ENCODE results near the gene MAPK8IP1.

The MAPK8IP1 gene

DNA sequence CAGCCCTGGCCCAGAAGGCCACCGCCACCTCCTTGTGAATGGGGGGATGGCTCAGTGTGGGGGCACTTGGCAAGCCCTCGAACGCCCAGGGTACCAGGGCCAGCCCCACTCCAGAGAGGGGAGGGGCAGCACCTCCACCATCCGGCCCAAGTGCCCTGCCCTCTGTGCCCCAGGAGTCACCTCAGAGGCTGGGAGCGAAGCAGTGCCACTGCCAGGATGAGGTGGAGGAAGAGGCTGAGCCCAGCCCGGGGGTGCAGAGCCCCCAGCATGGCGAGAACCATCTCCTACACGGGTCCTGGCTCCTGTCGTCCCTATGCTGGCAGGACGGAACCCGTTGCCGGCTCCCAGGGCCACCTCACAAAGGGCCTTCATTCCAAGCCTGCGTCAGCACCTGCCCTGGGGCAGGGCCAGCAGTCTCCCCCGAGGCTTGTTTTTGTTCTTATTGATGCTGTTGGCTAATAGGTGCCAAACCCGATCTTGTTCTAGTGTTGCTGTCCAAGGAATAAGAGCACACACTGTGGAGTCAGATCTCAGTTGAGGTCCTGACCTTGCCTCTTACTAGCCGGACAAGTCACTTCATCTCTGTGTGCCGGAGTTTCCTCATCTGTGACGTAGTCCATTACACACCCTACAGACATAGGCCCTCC, 21.6 kb downstream of the MAPK8IP1 start, which contains the start of gene FREY1:
Gene FREY1, minus strand, starts transcription at position 307 of the 647 bp plus-strand sequence. Its CDS starts 26 bp downstream, at position 281.
- in situ Hi-C loops (cut with MboI; ENCODE audit: low sequenced_read_pairs): no loop called here

DNA sequence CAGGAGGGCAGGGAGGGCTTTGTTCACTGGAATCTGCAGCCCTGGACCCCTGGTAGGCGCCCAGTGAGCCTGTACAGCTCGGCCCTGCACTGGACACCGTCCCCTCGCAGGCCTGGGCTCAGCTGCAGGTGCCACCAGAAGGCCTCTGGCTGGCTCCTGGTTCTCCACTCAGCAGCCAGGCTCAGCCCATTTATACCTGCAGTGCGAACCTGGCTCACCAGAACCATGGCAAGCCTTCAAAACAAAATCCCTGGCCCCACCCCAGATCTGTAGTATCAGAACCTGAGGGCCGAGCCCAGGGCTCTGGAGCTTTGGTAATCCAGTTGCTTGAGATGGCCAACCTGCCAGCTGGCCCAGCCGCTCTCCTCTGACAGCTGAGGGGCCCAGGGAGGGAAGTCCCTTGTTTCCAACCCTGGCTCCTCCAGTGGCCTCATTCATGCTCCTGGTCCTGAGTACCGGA, 22.5 kb downstream of the MAPK8IP1 start:
- in situ Hi-C loops (cut with MboI; ENCODE audit: low sequenced_read_pairs): no loop called here

DNA sequence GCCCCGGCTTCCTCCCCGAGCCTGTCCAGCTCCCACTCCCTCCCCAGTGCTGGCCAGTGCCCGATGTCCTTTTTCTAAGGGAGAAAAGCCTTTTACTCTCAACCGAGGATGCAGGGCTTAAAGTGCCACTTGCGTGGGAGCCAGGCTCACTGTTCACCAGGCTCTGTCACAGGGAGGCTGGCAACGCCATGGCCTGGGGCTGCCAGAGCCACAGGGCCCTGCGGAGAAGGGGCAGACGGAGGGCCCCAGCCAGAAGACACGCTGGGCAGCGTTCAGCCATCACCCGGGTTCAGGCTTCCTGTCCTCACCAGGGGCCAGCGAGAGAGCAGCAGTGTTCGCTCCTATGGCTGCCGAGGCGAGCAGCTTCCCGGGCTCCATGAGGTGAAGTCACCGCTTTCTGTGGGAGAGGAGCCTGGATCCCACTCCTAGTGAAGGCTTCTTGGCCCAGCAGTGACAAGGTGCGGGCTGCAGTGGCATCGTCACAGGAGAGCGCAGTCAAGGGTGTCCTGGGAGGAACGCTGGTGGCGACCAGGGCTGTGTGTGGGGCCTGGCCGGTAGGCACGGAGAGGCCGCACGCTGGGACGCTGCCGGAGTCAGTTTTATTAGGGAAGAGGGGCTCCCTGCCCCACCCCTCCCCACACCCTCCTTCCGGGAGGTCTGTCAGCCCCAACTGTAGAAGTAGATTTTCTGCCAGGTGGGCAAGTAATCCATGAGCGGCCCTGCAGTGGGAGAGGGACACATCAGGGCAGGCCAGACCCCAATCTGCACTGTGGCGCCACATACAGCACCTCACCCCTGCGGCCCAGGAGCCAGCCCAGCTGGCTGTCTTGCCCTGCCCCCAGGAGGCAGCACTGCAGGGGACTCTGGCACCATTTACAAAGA, 24.4 kb downstream of the MAPK8IP1 start:
- in situ Hi-C loops (cut with MboI; ENCODE audit: low sequenced_read_pairs): no loop called here

DNA sequence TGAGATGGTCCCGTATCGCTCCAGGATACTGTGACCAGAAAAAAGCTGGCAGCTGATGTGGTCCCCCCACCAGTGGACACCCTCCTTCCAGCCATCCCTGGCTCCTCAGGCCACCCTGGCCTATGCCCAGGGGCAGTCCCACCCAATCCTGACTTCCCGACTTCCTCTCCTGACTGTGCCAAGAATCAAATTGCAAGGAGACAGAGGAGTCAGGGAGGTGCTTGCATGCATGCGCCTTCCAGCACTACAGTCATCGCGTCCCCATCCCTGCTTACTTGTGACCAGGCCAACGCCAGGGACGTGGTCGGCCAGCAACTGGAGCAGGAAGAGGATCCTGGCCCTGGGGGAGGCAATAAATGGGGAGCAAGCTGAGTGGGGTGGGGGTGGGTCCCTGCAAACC, 25.2 kb downstream of the MAPK8IP1 start:
- in situ Hi-C loops (cut with MboI; ENCODE audit: low sequenced_read_pairs): no loop called here

DNA sequence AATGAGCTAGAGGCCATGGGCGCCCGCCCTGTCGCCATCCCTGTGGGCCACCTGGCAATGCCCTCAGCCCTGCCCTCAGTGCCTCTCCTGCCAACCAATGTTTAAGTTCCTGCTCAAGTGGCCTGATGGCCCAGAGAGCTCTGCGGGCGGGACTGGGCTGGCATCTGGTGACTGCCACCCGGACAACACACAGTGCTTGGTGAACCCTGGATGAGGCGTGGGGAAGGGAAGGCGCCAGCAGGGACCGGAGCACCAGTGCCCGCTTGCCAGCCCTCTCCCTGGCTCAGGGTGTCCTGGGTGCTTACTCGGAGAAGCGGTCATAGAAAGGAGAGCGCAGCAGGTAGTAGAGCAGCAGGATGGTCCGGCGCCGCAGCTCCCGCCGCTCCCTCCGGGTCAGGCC, 28.1 kb downstream of the MAPK8IP1 start:
- in situ Hi-C loops (cut with MboI; ENCODE audit: low sequenced_read_pairs): no loop called here

DNA sequence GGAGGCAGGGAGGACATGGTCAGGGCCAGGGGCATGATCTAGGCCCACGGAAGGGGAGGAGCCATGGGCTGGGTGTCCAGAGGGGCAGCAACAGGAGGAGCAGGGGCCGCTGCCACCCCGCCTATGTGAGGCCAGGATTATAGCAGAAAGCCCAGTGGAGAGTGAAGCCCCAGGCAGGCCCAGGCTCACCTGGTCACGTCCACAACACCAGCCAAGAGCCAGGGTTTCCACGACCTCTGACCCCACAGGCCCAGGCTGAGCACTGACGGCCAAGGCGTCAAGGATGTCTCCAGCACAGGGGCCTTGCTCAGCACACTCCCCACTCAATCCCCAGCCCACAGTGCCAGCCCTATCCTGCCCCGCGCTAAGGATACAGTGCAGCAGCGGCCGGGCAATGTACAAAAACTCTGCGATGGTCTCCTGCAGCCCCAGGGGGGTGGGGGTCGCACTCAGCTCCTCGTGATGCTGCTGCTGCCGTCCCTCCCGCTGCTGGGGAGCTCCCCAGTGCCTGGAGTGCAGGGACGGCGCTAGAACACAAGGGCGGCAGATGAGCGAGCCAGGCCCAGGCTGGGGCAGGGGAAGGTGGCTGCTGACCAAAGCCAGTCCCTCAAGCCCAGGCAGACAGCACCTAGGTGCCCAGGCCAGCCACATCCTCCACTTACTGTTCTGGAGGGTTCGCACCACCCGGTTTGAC, 28.6 kb downstream of the MAPK8IP1 start:
- in situ Hi-C loops (cut with MboI; ENCODE audit: low sequenced_read_pairs): no loop called here

DNA sequence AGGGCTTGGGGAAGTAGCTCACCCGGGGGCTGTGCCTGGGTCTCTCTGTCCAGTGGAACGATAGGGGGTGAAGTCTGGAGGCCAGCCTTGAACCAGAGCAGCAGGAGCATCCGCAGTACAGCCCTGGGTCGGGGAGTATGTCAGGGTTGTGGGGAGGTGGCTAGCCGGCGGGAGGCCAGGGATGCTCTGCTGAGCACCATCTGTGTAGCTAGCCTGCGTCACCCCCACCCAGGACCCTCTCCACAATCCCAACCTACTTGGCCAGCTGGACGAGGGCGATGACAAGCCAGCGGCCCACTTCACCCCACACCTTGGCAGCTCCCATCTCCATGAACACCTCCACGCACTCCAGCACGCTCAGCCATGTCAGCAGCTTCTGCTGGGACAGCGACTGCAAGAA, 30.0 kb downstream of the MAPK8IP1 start:
- in situ Hi-C loops (cut with MboI; ENCODE audit: low sequenced_read_pairs): no loop called here

DNA sequence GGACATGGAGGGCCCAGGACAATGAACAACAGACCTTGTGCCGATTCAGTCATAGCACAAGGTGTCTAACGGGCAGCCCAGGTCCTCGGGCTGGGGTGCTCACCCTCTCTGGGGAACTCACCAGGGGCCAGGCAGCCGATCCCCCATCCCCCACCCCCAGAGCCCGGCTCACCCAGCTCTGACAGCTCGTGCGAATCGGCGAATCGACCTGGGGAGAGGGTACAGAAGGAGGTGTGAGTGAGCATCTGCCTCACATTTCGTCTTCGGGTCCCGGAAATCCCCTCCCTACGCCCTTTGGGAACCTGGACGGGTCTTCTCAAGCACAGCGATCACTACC, 31.8 kb downstream of the MAPK8IP1 start:
- in situ Hi-C loops (cut with MboI; ENCODE audit: low sequenced_read_pairs): no loop called here

DNA sequence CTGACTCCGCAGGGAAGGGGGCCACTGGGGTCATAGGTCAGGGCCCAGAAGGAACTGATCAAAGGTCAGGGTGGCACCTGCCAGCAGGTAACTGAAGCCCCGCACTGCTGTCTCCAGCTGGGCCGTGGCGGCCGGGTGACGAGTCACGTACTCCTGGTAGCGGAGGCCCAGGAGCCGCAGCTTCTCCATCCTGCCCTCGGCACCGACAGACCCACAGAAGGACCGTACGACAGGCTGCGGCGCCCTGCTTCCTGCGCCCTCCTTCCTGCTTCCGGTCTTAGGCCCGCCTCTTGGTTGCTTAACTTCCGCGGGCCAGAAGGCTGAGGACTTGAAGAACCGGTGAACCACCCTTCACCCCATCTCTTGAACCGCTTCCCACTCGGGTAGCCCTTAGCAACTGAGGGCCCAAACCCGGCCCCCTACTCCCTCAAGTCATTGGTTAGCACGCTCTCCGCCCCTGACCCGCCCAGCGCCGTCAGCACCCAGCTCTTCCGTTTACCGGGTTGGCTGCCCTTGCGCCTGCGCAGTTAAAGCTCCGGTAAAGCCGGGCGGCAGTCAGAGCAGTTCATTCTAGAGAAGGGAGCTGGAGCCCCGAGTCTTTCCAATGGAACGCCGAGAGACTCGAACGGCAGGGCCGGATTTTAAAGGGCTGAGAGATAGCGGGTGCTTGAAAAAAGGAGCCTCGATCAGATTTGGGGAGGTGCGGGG, 32.3 kb downstream of the MAPK8IP1 start, which contains the start of gene PEX16:
Gene PEX16, minus strand, starts transcription at position 255 of the 708 bp plus-strand sequence. Its CDS starts 66 bp downstream, at position 189.
- in situ Hi-C loops (cut with MboI; ENCODE audit: low sequenced_read_pairs): no loop called here

DNA sequence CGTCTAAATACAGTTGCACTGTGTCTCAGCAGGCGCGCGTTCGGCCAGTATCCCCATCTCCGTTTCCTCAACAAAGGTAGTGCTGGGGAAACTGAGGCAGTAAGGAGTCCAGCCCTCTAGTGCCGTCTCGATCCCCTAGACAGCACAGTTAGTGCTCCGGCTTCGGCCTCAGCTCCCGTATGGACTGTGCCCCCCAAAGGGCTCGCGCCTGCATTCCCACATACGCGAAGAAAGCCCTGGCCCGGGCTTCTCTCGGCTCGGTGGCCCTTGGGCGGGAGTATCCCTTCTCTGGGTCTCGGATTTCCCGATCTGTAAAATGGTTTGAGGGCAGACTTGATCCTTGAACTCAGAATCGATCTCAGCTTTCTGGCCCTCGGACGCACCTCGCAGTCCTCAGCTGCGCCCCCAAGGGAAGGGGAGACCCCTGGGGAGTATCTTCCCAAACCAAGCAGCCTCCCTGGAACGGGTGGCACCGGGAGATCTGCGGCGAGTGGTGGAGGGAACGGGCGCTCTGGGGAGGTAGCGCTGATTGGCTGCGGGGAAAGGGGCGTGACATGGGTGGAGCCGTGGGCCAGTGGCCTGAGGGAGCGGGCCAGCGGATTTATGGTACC, 33.0 kb downstream of the MAPK8IP1 start:
- in situ Hi-C loops (cut with MboI; ENCODE audit: low sequenced_read_pairs): no loop called here

DNA sequence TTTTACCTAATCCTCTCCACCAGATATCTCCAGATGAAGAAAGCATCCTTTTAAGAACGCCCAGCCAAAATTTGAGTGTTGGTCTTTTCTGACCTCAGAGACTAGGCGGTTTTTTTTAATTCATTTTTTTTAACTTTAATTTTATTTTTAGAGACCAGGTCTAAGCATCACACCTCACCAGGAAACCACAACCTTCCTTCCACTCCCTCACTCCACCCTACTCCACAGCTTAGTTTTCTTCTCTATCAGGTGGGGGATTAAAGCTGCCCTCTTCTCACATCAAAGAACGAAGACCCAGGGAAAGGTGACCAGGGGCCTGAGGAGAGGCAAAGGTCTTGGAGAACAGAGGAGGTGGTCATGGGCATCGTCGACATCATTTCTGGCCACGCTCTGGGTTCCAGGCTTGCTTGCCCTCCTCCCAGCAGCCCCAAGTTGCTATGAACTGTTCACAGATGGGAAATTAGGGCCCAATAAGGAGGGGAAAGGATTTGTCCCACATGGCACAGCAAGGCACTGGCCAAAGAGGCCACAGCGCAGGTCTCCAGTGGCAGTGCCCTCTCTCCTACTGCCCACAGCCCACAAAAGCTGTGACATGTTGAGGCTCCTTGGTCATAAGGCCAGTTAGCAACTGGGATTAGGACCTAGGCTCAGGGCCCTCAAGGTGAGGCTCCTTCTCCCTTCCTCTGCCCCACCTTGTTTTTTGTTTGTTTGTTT, 33.7 kb downstream of the MAPK8IP1 start:
- in situ Hi-C loops (cut with MboI; ENCODE audit: low sequenced_read_pairs): no loop called here

DNA sequence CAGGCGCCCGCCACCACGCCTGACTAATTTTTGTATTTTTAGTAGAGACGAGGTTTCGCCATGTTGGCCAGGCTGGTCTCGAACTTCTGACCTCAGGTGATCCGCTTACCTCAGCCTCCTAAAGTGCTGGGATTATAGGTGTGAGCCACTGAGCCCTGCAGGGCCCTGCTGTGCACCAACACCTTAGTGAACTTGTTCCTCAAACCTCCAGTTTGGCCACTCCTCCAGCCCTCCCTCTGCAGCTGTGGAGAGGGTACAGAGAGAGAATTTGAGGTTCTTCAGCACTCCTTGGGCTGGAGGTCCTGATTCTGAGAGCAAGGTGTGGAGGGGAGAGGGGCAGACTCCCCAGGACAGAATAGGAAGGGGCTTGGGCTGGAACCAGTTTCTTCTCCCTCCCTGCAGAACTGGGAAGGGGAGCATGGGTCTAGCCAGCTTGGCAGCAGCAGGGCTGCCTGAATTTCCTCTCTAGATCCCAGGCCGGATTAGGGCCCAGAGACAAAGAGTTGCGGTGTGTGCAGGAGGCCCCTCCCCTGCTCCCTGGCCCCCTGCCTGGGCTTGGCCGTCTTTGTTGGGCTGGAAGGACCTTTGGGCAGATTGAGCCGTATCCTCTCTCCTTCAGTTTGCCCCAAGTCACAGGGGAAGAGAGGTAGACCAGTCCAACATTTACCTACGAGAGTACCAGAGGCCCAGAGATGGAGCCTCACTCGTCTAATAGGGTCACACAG, 34.5 kb downstream of the MAPK8IP1 start:
- in situ Hi-C loops (cut with MboI; ENCODE audit: low sequenced_read_pairs): no loop called here

DNA sequence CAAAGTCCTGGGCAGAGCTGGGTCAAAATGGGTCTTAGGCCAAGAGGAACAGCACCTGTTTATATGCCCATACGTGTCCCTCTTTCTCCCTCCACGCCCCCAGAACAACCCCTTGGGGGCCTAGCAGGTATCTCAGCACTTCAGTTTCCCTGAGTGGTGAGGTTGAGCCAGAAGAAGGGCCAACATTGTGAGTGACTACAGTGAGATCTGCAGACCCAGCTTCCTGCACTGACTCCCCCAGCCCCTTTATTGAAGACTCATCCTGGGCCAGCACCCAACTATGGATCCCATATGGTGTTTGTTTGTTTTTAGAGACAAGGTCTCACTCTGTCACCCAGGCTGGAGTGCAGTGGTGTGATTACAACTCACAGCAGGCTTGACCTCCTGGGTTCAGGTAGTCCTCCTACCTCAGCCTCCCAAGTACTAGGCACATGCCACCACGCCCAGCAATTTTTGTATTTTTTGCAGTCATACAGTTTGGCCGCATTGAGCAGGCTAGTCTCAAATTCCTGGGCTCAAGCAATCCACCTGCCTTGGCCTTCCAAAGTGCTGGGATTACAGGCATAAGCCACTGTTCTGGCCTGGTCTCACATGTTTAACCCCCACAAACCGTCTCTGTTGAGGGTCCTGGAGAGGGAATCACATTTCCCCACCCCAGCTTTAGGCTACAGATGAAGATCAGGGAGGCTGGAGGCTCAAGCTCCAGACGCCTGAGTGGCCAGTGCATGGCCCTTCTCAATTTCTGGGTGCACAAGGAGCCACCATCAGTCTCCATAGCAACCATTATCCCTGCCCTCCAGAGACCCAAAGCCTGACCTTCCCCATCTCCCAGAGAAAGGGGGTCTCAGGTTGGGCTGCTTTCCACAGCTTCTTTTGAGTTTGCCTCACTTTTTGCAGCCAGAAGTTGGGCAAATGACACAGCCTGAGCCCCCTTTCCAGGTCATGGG, 35.4 kb downstream of the MAPK8IP1 start:
- in situ Hi-C loops (cut with MboI; ENCODE audit: low sequenced_read_pairs): no loop called here

DNA sequence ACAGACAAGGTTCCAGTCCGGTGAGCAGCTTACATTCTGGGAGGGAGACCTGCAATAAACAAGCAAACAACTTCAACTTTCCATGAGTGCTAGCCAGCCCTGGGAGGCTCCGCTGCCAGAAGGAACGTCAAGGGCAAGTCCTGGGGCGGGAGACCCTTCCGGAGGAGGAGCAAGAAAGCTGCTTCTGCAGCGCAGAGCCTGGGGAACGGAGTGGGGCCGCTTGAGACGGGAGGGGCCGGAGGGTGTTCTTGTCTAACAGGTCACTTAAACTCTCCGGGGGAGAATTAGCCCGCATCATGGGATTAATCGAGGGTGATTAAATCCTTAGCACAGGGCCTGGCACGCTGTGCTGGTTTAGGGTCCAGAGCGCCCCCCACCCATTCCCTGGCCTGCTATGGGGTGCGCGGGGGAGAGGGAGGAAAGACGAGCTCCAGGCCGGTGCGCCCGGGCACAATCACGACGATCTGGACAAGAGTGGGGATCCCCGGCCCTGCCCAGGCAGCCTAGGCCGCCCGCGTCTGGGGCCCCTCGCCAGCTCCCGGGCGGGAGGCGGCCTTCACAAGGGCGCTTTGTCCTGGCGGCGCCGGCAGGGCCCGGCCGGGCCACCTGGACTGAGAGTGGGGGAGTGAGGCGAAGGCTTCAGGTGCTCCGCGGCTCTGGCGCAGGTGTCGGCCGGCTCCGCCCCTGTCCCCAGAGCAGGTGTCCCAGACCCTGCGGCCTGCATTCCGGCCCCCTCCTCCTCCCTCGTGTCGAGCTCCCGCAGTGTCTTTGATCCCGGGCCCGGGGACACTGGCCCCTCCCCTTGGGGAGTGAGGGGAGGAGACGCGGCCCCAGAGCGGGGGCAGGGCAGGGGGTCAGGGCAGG, 36.3 kb downstream of the MAPK8IP1 start:
- in situ Hi-C loops (cut with MboI; ENCODE audit: low sequenced_read_pairs): no loop called here

DNA sequence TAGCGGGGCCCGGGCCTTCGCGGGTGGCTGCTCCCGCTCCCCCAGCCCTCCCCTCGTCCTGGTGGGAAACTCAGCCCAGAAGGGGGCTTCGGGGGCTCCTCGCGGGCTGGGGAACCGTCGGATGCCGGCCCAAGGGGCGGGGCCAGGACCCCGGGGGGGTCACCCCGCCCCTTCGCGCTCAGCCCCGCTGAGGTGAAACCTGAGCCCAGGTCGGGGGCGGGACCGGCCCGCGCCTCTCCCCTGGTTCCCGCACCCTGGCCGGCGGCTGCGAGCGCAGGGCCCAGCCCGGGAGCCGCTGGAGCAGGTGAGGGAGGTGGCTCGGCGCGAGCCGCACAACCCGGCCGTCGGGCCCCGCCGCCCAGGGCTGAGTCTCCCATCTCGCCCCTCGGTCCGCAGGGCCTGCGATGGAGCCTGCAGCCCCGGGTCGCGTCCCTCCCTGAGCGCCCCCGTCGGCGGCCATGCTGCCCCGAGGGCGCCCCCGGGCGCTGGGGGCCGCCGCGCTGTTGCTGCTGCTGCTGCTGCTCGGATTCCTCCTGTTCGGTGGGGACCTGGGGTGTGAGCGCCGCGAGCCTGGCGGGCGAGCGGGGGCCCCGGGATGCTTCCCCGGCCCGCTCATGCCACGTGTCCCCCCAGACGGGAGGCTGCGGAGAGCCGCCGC, 37.1 kb downstream of the MAPK8IP1 start, which contains the start of gene LARGE2:
Gene LARGE2, plus strand, starts transcription at position 232 of the 658 bp plus-strand sequence. Its CDS starts 227 bp downstream, at position 459.
- in situ Hi-C loops (cut with MboI; ENCODE audit: low sequenced_read_pairs): no loop called here

Data from HL-60/S4 (cell line).